Mucosa of descending colon (tissue), 3 donors: Measurements from ENCODE around the gene RFX2. TPM values are rescaled to one million over a fixed set of nuclear protein-coding genes. Genes with fewer than 3 reads are reported as not detected.
A peak's percentile ranks its signal among the peaks of the same experiment; 100 is the strongest.
"Not testable (repeated sequence)": the region's sequence is repeated elsewhere in the genome, so short reads cannot be mapped to it uniquely, and the experiment has no call there.

Experiments used
- ATAC-seq: fragments of 200-7000 bp; cut with Tn5 transposase; one replicate; pipeline ENCODE4 v1.9.1; 2020; ENCODE audit warnings: mild to moderate bottlenecking, moderate library complexity
- DNase-seq, 3 donors: peaks; one replicate each; pipeline ENCODE4 v3.0.0-alpha.2; 2020
- H3K36me3 ChIP-seq: fragments of 200-600 bp; one replicate; pipeline ENCODE4 v1.8.0; 2021; ENCODE audit warnings: low read depth, mild to moderate bottlenecking
- H3K4me1 ChIP-seq: fragments of 200-600 bp; one replicate; pipeline ENCODE4 v1.8.0; 2021; ENCODE audit warnings: low read depth, mild to moderate bottlenecking
- H3K4me3 ChIP-seq: fragments of 200-600 bp; one replicate; pipeline ENCODE4 v1.8.0; 2021; ENCODE audit warnings: mild to moderate bottlenecking
- H3K9me3 ChIP-seq: fragments of 200-600 bp; one replicate; pipeline ENCODE4 v1.8.0; 2021; ENCODE audit warnings: mild to moderate bottlenecking
- intact Hi-C, 2 donors: fragments of 100-400 bp; cut with DNase I in 1 of 2; cut with micrococcal nuclease in 1 of 2; formaldehyde crosslinking; loops; one replicate each; pipeline versions ENCODE4 v1.11.0 to v1.11.1; 2022; cut with DNase I, micrococcal nuclease
- total RNA-seq, 3 donors: library from RNA; stranded (reverse); fragmentation: NEBNext Ultra II Directional in 2 of 3; extraction: Animal tissue kit (Norgen Biotek cat#: 25700) in 2 of 3; gene quantifications; one replicate each; pipeline versions ENCODE4 v1.2.1 to v1.2.4, GENCODE V29; 2021 to 2023
- TF ChIP-seq, protein P1 (sequence below): fragments of 200-600 bp; IDR thresholded peaks from one replicate; pipeline ENCODE4 v1.8.0; 2022; ENCODE audit warnings: antibody characterized with exemption, mild to moderate bottlenecking
- donor health status: DM: no; HTN: no; CAD: no; lungs with moderate emphysema.
- donor health status: DM: no; HTN: no; CAD: no.
- donor health status: DM: no; HTN: yes; CAD: no.

RFX2 gene
- total RNA-seq, 3 donors from 2014 or later: 5.6 to 14.6 (median 7.2) TPM

DNA sequence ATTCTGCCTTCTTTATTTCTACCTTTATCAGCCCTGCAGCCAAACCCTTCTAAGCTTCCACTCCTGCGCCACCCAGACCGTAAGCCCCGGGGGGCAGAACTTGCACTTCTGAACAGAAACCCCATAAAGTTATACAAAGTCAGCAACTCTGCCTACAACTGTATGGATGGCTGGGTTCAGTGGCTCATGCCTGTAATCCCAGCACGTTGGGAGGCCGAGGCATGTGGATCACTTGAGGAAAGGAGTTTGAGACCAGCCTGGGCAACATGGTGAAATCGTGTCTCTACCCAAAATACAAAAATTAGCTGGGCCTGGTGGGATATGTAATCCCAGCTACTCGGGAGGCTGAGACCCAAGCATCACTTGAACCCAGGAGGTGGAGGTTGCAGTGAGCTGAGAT, 142.7 kb downstream of the RFX2 start:
- no peaks in the 10 kb centered on the region for H3K9me3 ChIP-seq
- peaks cover 28% of the 10 kb centered on the region for H3K4me1 ChIP-seq
- ATAC-seq (no peak), DNase-seq (no peak)
- intact Hi-C loops: no loop called here
- no peak overlapping the region for H3K4me3 ChIP-seq
- TF ChIP-seq, protein P1, sequence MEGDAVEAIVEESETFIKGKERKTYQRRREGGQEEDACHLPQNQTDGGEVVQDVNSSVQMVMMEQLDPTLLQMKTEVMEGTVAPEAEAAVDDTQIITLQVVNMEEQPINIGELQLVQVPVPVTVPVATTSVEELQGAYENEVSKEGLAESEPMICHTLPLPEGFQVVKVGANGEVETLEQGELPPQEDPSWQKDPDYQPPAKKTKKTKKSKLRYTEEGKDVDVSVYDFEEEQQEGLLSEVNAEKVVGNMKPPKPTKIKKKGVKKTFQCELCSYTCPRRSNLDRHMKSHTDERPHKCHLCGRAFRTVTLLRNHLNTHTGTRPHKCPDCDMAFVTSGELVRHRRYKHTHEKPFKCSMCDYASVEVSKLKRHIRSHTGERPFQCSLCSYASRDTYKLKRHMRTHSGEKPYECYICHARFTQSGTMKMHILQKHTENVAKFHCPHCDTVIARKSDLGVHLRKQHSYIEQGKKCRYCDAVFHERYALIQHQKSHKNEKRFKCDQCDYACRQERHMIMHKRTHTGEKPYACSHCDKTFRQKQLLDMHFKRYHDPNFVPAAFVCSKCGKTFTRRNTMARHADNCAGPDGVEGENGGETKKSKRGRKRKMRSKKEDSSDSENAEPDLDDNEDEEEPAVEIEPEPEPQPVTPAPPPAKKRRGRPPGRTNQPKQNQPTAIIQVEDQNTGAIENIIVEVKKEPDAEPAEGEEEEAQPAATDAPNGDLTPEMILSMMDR: no peak
- H3K36me3 ChIP-seq: no peaks in the 10 kb centered on the region

DNA sequence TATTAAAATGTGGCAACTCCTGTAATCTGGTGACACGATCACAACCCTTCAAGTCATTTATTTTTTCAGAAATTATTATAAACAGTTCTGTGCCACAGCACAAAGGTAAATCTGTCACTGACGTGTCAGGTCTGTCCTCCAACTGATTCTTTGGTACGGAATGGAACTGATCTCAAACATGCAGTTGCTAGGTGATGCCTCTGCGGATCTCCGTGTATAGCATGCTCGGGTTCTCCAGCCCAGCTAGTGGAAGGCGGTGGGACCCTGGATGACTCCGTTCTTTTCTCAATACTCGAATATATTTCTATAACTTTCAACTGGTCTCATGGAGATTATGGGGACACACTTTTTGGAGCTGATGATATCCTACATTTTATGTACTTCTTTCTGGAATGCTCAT, 143.4 kb downstream of the RFX2 start:
- TF ChIP-seq, protein P1: no peak
- intact Hi-C loops: no loop called here
- ATAC-seq: no peak
- H3K9me3 ChIP-seq: no peaks in the 10 kb centered on the region
- no peak overlapping the region for H3K4me3 ChIP-seq
- no peaks in the 10 kb centered on the region for H3K36me3 ChIP-seq
- no peak for DNase-seq
- H3K4me1 ChIP-seq: peaks cover 34% of the 10 kb centered on the region

GRCh38 chr19:5966215-5966614, 144.1 kb downstream of the RFX2 start:
- DNase-seq (no peak), ATAC-seq (no peak)
- TF ChIP-seq, protein P1: no peak
- Histone ChIP-seq H3K9me3 (no peaks in the 10 kb centered on the region), H3K4me3 (no peak overlapping the region), H3K4me1 (peaks cover 40% of the 10 kb centered on the region), H3K36me3 (no peaks in the 10 kb centered on the region)
- intact Hi-C loops: no loop called here

DNA sequence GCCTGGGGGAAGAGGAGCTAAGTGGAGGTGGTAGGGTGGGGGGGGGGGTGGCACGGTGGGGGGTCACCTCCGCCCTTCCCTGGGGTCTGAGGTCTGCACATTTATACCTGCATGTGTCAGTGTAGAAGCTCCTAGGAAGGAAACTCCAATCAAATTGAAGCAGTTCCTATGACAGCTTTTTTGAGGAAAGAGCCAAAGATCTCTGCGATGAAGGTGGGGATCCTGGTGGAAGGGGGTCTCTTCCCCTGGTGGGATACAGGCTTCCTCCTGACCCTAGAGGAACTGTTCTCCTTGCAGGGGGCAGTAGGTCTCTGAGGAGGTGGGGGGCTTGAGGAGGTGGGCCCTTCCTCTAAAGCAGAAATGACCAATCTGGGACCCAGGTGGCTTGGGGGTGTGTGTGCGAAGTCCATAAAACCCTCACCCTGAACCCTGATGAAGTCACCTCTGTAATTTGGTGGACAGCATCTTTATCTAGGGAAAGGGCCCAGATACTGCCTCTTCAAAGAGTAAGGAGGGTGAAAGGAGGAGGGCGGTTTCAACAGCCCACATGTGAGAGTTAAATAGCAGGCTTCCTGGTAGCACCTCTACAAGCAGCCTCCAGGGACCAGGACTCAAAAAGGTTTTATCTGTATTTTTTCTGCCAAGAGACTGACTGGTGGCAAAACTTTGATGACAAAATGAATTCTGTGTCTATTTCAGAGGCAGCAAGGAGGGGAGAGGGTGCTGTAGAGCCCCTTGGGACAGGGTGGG, 145.3 kb downstream of the RFX2 start:
- Histone ChIP-seq H3K9me3 (no peaks in the 10 kb centered on the region), H3K4me1 (peaks cover 52% of the 10 kb centered on the region), H3K4me3 (no peak overlapping the region), H3K36me3 (no peaks in the 10 kb centered on the region)
- intact Hi-C loops: no loop called here
- ATAC-seq (no peak), DNase-seq (no peak)
- TF ChIP-seq, protein P1: no peak

DNA sequence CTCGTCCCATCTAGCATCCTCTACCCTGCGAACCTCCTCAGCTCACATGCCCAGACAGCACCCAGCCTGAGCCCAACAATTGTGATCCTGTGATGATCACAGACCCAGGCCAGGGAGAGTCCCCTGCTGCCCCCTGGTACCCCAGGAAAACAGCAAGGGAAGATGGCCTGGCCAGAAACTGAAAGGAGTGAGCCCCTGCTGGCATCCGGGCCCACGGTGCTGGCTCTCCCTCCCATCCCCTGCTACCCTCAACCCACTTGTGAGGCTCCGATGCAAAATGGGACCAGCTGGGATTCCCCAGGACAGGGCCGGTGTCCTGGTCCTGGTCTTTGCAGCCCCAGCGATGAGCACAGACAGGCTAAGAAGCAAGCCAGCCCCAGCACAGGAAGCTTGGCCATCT, 146.4 kb downstream of the RFX2 start:
- intact Hi-C loops: no loop called here
- peak in 1 of 3 donors; percentile 32 for DNase-seq
- Histone ChIP-seq H3K4me1 (peaks cover 61% of the 10 kb centered on the region), H3K4me3 (no peak overlapping the region), H3K36me3 (no peaks in the 10 kb centered on the region), H3K9me3 (no peaks in the 10 kb centered on the region)
- TF ChIP-seq, protein P1: no peak
- ATAC-seq: no peak

GRCh38 chr19:5963259-5963658, 147.0 kb downstream of the RFX2 start:
- H3K36me3 ChIP-seq: not testable (repeated sequence)

More at GRCh38 chr19:5963259-5963658, 147.0 kb downstream of the RFX2 start:
- ATAC-seq, intact Hi-C loops, H3K4me3 ChIP-seq, H3K9me3 ChIP-seq, DNase-seq: not testable (repeated sequence)
- H3K4me1 ChIP-seq: peaks cover 60% of the 10 kb centered on the region
